ENCODE measurements around the gene MUC20.
"Not testable (repeated sequence)": the region's sequence is repeated elsewhere in the genome, so short reads cannot be mapped to it uniquely, and the experiment has no call there.

The MUC20 gene

DNA sequence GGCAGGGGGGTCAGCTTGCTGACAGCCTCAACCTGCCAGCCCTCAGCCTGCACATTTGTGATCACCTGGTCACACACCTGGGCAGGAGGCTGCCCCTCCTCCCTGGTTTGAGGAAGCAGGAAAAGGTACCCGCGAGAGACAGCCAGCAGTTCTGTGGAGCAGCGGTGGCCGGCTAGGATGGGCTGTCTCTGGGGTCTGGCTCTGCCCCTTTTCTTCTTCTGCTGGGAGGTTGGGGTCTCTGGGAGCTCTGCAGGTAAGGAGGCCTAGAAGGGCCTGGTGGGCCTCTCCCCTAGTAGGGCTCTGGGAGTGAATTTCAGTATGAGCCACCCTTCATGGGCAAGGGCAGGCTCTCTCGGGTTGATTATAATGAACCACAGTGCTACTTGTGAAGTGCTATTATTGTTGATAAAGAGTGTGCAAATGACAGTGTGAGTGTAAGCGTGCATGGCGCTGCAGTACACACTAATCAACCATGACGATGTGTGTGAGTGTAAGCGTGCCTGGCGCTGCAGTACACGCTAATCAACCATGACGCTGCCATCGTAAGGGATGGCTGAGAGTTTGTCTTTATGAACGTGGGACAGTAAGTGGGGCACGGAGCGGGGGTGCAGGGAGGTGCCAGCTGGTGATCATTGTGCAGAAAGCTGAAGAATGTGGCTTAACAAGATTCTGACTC lies at the start of gene MUC20:
MUC20 (plus strand) TSS at position 148 of the 676 bp plus-strand sequence; CDS start at position 178, 30 bp downstream.
- DNase-seq: not testable (repeated sequence)

DNA sequence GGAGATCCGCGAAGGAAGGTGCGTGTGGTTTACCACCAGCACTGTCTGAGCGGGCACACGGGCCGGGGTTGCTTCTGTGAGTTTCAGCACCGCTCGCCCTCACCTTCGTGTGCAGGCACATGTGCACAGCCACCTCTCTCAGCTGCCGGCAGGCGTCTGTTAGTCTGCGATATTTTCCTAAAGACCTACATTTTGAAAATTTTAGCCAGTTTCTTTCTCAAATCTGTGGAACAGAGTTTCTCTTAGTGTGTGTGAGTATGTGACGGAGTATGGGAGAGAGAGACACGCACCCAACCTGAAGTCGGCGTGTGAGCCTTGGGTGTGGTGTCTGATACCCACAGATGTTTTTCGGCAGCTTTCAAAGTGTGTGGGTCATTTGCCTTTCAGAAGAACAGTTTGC lies 49.5 kb upstream of the MUC20 start:
- not testable (repeated sequence) for DNase-seq

DNA sequence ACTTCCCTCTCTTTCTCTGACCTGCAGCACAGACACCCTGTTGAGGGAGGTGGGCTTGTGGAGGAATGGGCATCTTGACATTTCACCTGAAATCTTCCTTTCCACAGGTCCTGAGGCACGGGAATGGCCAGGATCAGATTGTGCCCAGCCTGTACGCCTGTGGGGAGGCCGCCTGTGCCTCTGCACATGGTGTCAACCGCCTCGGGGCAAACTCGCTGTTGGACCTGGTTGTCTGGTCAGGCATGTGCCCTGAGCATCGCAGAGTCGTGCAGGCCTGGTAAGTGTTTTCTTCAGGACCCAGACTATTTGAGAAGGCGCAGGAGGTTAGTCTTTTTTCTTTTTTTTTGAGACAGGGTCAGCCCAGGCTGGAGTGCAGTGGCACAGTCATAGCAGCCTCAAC lies 47.1 kb upstream of the MUC20 start:
- not testable (repeated sequence) for DNase-seq

GRCh38 chr3:195678391-195679015 lies 42.3 kb upstream of the MUC20 start:
- DNase-seq: not testable (repeated sequence)

GRCh38 chr3:195680690-195681089 lies 40.1 kb upstream of the MUC20 start:
- DNase-seq: not testable (repeated sequence)

- DNase-seq: not testable (repeated sequence)
Measured at GRCh38 chr3:195681458-195682103, 39.2 kb upstream of the MUC20 start.

- not testable (repeated sequence) for DNase-seq
Measured at GRCh38 chr3:195682104-195682742, 38.6 kb upstream of the MUC20 start.

GRCh38 chr3:195683722-195684526 lies 36.9 kb upstream of the MUC20 start:
- not testable (repeated sequence) for DNase-seq

DNA sequence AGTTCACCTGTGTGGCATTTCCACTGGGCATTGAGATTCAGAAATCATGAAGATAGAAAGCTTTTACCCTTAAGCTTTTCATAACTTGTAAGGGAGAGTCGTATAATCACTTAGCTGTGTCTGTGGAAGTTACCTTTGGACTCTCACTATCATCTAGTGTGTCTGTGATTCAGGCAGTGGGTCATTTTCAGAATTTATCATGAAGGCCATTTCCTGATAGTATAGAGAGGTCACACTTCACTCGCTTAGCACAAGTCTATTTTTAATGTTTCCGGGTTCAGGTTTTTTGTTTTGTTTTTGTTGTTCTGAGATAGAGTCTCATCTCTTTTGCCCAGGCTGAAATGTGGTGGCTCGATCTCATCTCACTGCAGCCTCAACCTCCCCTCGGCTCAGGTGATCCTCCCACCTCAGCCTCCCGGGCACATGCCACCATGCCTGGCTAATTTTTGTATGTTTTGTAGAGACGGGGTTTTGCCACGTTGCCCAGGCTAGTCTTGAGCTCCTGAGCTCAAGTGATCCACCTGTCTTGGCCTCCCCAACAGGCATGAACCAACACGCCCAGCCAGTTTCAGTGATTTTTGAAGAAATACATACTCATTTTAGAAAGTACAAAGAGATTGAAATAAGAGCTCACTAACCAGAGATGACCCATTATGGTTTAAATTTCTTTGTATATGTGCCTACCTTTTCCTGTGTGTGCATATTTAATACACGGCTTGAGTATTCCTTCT lies 36.1 kb upstream of the MUC20 start:
- not testable (repeated sequence) for DNase-seq

DNA sequence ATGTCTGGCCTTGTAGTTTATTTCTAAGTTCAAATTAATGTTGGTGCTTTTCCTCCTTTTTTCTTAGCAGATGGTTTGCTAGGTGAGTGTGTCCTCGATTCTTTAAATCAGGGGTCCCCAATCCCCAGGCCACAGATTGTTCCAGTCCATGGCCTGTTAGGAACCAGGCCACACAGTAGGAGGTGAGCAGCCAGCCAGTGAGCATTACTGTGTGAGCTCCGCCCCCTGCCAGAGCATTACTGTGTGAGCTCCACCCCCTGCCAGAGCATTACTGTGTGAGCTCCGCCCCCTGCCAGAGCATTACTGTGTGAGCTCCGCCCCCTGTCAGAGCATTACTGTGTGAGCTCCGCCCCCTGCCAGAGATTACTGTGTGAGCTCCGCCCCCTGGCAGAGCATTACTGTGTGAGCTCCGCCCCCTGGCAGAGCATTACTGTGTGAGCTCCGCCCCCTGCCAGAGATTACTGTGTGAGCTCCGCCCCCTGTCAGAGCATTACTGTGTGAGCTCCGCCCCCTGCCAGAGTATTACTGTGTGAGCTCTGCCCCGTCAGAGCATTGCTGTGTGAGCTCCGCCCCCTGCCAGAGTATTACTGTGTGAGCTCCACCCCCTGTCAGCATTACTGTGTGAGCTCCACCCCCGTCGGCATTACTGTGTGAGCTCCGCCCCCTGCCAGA lies 34.1 kb upstream of the MUC20 start:
- peak; percentile 48 for DNase-seq

- peak; percentile 63 for DNase-seq
Measured at GRCh38 chr3:195687209-195687760, 33.5 kb upstream of the MUC20 start.

DNA sequence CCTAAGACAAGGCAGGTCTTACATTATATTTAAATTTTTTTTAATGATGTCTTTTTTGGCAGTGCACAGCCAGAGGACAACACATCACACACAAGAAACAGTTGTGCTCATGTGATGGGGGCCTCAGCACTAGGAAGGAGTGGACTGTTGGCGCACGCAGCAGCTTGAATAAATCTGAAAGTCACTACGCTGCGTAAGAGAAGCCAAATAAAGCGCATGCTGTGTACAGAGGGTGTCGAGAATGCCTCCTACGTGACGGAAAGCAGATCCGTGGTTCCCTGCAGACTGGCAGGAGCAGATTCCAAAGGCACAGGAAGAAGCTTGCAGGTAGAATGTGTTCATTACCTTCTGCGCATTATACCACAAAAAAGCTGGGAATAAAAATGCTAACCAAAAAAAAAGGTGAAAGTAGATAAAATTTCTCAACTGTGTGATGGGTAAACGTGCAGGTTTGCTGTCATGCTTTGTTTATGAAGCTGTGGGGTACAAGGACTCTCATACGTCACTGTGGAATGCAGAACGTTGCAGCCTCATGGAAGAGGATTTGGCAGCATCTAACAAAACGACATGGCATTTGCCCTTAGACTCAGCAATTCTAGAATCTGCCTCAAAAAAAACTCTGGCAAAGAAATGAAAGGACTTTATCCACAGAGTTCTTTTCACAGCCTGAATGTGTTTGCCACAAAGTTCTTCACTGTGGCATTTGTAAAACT lies 32.2 kb upstream of the MUC20 start:
- DNase-seq: not testable (repeated sequence)

DNA sequence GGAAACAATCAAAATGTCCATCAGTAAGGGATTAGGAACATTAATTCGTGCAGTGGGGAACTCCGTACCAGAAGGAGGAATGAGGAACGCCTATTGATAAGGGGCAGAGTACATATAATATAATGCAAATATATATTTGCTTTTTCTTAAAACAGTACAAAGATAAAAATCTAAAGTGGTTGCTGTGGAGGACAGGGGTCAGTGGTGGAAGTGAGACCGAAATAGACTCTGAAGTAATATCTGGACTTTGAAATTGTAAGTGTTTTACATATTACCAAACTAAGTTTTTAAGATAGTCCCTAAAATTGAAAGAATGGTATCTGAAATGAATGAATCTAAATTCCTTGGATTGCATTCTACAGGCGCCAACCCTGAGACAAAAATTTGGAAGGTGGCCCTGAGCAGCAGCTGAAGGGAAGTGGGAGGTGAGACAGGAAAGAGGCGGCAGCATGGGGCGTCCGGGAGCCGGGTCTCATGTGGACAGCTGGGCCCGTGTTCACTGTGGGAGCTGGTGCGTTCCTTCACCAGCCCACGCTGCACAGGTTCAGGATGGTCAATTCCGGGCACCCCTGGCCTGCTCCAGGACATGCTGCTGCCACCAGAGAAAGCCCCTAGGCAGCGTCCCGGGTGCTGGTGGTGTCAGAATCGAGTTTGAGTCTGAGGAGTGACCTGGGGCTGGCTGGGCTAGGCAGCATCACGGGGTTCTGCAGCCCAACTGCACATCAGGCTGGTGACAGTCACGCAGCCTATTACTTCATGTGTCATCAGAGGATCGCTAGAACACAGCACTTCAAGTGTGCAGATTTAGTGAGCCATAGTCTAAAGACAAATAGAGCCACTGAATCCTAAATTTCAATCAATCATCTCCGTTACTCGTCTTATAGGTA lies 31.4 kb upstream of the MUC20 start:
- DNase-seq: not testable (repeated sequence)

- no peak for DNase-seq
Measured at GRCh38 chr3:195690951-195691350, 29.8 kb upstream of the MUC20 start.

GRCh38 chr3:195691596-195692353 lies 29.0 kb upstream of the MUC20 start:
- not testable (repeated sequence) for DNase-seq

DNA sequence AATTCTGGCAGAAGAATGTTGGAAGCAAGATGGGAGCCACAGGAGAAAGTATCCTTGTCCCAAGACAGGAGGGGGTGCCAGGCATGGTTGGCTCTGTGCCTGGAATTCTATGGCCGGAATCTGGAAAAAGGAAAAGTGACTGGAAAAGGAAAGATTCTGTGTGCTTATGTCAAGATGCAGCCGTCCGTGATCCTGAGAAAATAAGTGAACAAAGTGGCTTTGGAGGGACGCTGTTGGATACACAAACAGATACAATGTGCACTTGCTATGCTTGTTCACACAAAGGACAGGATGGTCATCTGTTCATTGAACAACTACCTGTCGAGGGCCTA lies 28.5 kb upstream of the MUC20 start:
- DNase-seq: no peak

DNA sequence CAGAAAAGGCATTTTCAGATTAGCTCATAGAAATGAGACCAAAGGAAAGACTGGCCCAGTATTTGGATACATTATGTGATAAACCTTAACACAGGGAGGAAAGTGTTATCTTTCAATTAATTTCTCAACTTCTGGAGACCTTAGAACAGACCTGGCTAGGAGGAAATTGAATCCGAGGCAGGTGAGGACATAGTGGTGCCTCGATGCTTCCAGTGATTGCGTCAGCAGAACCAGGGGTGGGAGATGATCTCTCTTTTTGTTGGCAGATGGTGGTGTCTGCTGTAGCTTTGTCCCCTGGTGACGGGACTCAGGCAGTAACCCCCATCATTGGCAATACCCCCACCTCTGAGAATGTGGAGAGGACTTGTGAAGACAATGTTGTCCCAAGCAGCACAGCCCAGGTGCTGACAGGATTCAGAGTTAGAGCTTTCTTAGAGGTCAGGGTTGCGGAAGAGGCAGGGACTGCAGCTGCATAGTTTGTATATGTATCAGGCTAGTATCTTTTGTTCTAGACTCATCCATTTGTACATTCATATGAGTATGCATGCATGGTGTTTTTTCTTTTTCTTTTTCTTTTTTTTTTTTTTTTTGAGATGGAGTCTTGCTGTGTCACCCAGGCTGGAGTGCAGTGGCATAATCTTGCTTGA lies 27.9 kb upstream of the MUC20 start:
- DNase-seq: no peak

All from CD4-positive, alpha-beta T cell treated with Interleukin-17A for 1 hour (primary cell).